Activated gamma-delta T cell (primary cell): ENCODE measurements around the gene SLC44A4.

ENCODE experiments used
- DNase-seq: peaks from one replicate; lab custom pipeline; 2025; lab: John Stamatoyannopoulos, UW

The SLC44A4 gene

GRCh38 chr6:31901415-31901952 lies 22.7 kb upstream of the SLC44A4 start:
- peak; percentile 54 for DNase-seq

DNA sequence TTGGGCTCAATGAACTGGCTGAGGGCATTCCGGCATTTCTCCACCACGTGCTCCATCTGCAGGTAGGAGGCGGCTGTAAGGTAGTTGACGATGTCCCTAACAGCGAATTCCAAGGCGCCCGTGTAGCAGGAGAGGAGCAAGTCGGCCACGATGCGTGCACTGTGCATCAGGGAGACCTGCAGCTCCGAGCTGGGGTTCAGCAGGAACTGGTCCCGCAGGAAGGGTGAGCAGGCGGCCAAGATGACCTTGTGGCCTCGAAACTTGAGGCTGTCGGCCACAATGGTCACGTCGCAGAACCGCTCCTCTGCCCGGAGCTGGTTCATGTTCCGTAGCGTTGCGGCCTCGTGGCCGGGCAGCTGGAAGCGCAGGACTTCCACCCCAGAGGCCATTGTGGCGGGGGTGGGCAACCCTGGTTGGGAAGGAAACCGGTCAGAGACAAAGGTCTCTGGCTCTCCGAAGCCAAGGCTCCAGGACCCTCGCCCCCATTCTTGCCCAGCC lies 22.2 kb upstream of the SLC44A4 start:
- DNase-seq: no peak

DNA sequence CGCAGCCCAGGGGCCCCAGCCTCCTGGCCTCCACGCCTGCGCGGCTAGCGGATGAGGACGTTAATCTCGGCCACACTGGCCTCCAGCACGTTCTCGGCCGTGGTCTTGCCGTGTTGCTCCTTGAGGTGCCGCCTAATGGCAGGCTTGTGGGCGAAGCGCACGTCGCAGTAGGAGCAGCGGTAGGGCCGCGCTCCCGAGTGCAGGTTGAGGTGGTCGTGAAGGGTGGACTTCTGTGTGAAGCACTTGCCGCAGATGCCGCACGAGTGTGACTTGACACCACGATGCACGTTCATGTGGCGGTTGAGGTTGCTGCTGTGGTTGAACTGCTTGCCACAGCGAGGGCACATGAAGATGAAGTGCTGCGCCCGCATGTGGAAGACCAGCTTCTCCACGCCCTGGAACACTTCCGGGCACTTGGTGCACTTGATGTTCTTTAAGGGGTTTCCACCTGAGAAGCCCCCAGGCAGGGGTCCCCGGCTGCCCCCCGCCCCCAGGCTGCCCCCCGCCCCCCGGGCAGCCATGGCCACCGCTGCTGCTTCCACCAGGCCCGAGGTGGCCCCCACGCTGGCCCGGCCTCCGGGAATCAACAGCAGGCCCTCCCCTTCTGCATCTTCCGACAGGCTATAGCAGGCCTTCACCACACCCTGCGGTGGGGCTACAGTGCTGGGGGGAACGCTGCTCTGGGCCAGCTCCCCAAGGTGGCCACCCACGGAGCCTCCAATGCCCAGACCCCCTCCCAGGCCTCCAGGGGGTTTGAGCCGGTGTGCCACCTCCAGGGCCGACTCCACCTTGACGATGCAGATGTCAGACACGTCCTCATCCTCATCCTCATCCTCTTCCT lies 21.3 kb upstream of the SLC44A4 start:
- DNase-seq: no peak

DNA sequence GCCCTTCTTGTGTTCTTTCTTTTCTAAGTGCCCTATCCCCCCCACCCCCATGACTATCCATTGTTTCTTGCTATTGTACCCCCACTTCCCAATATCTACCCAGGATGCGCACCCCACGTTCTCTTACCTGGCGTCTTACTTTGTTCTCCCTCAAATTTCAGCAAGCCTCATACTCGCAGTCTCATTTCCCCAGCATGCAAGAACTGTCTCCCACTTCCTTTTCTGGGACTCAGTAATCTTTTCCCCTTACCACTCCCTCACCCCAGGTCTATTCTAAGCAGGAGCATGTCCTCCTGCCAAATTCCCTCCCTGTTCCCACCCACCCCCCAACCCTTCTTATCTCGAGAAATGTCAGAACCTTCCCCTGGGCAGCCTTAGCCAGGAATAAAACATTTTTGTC lies 20.4 kb upstream of the SLC44A4 start:
- no peak for DNase-seq

DNA sequence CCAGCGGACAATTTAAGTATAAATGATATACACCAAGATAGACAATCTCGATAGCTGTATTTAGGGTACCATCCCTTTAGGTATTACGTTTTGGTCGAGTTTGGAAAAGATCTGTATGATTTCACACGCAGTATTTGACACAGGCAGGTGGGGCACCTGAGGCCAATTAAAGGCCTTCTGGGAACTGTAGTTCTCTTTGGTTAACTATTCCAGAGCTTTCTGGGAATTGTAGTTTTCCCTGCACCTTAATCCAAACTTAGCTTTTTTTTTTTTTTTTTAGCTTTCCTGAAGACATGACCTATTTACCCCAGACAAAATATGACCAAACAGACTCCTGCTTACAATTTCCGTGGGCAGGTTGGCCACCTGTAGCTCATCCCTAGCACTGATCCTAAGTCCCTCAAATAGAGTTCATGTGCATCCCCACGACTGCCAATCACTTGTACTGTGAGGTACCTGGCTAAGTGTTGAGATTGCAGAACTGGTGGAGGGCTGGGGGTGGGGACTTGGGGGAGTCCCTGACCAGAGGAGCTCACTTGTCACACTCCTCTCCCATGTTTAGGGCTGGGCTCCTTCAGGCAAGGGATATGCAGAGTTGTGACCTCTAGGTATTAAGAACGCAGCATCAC lies 19.7 kb upstream of the SLC44A4 start:
- no peak for DNase-seq

DNA sequence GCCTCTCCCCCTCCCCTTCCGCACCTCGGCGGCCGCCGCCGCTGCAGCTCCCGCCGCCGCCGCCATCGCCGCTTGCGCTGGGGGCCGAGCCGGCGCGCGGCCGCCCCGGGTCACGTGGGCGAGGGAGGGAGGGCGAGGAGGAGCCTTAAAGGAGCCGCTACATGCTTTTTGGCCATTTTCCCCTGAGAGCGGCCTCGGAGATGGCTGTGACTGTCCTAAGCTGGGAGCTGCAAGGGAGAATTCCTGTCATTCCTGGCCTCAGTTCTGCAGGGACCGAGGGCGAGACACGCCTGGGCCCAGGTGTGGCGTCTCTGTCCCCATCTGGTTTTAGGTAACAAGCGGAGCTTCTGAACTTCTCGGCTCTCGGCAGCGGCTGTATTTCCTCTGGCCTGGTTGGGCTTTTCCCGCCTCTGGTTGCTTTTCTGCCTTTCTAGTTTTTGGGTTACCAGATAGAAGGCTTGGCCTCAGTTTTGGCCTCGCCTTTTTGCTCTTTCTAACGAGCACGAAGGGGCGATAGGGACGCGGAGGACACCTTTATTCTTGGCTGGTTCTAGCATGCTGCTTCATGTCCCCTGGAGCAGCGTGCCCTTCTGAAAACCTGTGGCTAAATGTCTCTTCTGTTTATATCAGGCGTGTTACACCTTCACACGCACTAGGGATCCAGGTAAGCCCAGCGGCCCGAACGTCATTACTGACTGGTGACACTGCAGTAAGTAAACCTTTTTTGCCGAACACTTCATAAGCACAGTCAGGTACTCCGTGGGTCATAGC lies 19.0 kb upstream of the SLC44A4 start, which contains the start of gene EHMT2:
TSS of gene EHMT2 (minus strand) at position 87 of the 771 bp plus-strand sequence. CDS start at position 66, 21 bp downstream.
- peak; percentile 76 for DNase-seq

GRCh38 chr6:31896856-31897611 lies 18.2 kb upstream of the SLC44A4 start:
- DNase-seq: no peak

- DNase-seq: no peak
Observed at GRCh38 chr6:31896493-31896855, 17.7 kb upstream of the SLC44A4 start.

GRCh38 chr6:31892821-31893220 lies 14.0 kb upstream of the SLC44A4 start:
- DNase-seq: no peak

DNA sequence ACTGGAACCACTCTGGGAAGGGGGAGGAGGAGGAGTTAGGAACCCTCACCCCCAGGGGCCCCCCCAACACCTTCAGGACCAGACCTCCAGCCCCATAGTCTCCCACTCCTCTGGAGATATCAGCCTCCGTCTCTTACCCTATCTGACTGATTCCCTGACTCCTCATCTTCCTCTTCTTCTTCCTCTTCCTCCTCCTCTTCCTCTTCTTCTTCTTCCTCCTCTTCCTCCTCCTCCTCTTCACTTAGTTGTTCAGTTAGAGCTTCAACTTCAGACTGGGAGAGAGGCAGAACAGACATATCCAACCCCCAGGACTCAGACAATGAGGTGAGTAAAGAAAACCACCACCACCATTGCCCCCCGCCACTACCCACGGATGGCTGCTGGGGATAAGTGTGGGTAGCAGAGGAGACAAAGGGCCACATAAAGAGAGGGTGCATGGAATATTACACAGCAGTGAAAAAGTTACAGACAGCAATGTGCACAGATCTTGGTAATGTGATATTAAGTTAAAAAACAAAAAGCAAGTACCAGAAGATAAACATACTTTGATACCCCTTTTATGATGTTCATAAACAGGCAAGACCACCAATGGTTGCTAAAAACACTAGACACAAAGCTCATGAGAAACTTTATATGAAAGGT lies 10.7 kb upstream of the SLC44A4 start:
- DNase-seq: no peak

DNA sequence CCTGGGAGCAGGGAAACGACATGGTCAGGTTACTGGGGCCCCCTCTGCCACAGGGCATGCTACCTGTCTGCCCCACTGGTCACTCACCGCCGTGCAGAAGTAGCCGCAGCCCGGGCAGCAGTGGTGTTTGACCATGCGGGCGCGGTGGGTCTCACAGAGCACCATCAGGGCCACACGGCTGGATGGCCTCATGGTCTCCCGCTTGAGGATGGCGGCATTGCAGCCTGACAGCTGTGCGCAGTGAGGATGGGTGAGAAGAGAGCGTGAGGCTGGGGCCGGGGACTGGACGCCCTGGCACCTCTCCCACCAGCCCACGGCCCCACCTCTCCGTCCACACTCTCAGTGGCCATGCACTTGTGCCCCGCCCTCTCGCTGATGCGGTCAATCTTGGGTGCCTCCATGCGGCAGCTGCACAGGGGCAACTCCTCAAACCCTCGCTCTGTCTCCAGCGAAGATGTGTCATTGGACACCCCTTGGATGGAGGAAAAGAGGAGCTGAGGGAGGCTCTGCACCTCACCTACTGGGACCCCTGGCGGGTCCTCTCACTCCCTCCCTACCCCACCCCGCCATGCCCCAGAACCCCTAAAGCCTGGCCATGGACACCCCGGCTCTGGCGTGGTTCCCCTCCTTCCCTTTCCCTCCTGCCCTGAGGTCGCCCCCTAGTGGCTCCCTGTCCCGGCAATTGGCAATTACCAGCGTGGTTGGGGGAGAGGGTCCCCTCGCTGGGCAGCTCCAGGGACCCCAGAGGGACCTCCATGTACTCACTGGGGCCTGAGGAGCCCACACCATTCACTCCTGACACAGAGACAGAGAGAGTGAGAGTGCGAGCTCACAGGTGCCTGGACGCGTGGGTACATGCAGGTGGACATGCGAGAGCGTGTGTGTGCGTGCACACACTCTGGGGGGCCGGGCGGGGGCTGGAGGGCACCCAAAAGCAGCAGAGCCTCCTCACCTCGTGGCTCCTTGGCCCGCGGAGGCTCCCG lies 9.8 kb upstream of the SLC44A4 start:
- no peak for DNase-seq

- DNase-seq: no peak
Observed at GRCh38 chr6:31887173-31888007, 8.6 kb upstream of the SLC44A4 start.

GRCh38 chr6:31886541-31886991 lies 7.8 kb upstream of the SLC44A4 start:
- no peak for DNase-seq

GRCh38 chr6:31884528-31885035 lies 5.8 kb upstream of the SLC44A4 start:
- DNase-seq: no peak

GRCh38 chr6:31883676-31884075 lies 4.9 kb upstream of the SLC44A4 start:
- no peak for DNase-seq

- no peak for DNase-seq
Observed at GRCh38 chr6:31882344-31882743, 3.5 kb upstream of the SLC44A4 start.

DNA sequence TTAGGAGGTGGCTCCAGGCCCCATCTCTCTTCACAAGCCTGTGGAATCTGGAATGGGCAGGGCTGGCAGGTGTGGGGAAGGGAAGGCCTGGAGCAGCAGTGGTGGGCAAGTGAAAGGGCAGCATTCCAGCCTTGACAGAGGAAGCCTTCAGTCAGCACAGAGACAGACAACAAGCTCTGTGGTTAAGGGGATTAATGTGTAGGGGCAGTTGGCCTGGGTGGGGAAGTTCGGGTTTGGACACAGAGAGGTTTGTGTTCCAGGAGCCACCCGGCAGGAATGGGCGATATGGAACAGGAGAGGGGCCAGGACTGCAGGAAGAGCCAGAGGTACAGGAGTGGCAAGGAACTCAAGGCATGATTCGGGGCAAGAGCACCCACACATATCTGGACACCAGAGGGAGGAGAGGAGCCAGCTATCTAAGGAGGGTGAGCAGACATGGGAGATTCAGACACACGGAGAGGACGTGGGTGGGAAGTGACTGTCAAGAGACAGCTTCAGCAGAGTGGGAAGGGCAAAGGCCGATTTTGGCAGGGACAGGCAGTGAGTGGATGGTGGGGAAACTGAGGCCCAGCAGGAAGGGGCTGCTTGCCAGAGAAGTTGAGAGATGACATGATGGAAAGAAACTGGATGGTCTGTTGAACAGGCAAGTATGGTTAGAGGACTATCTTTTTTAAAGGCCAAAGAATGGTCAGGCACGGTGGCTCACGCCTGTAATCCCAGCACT lies 2.5 kb upstream of the SLC44A4 start:
- no peak for DNase-seq

DNA sequence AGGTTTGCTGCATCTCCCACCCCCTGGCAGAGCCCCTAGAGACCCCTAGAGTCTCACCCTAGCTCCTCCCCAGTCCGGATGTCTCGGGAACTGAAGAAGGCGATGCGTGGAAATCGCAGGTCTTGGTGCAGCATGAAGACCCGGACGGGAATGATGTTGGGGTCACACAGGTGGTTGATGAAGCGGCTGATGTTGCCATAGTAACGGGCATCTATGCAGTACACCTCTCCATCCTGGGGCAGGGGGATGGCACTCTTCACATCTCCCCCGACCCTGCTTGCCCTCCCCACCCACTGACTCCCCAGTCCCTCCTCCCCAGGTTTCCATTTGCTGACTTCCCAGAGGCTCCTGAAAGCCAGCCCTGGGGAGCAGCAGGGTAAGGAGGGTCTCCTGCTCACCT lies 1.8 kb upstream of the SLC44A4 start:
- DNase-seq: no peak
